GM06990 (cell line): ENCODE measurements around the gene KRT32.

Experiments
- DNase-seq: peaks from one replicate; pipeline ENCODE4 v3.0.0-alpha.2; 2011; ENCODE audit not compliant: insufficient read length; ENCODE audit errors: extremely low read depth
- H3K27me3 ChIP-seq: replicated peaks from 2 replicates; pipeline ENCODE4 v1.6.0; 2011; ENCODE audit warnings: low read length; ENCODE audit not compliant: control insufficient read depth, insufficient read depth
- H3K36me3 ChIP-seq: 2 replicates; pipeline ENCODE4 v1.5.1; 2011; ENCODE audit warnings: low read length; ENCODE audit not compliant: control insufficient read depth, insufficient read depth
- H3K4me3 ChIP-seq: replicated peaks from 2 replicates; pipeline ENCODE4 v1.5.1; 2011; ENCODE audit warnings: low read depth, mild to moderate bottlenecking, control low read depth, low read length
- TF ChIP-seq, protein P1 (sequence below): IDR thresholded peaks from 2 replicates; pipeline ENCODE4 v1.5.1; 2011; ENCODE audit warnings: low read length, control low read depth, mild to moderate bottlenecking, inconsistent platforms; ENCODE audit not compliant: insufficient read depth, poor library complexity, severe bottlenecking

Gene KRT32

DNA sequence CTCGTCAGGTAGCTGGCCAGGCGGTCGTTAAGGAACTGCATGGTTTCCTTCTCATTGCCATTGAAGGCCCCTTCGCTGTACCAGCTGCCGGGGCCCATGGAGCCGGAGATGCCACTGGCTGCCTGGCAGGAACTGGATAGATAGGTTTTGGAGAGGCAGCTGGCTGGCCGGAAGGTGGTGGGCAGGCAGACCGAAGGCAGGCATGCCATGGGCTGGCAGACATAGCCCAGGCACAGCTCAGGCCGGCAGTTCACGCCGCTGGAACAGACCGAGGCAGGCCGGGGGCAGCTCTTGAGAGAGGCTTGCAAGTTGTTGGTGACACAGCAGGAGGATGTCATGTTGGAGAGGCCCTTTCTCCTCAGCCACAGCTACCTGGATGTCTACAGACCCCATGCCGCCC is at the start of gene KRT32:
TSS of gene KRT32 (minus strand) at position 399 of the 400 bp plus-strand sequence. CDS start at position 338, 61 bp downstream.
- Histone ChIP-seq H3K27me3 (no peaks in the 10 kb centered on the region; the same call in 1 of the 2 replicates), H3K36me3 (no peaks in the 10 kb centered on the region), H3K4me3 (no peak within 1 kb of the TSS)
- TF ChIP-seq, protein P1, sequence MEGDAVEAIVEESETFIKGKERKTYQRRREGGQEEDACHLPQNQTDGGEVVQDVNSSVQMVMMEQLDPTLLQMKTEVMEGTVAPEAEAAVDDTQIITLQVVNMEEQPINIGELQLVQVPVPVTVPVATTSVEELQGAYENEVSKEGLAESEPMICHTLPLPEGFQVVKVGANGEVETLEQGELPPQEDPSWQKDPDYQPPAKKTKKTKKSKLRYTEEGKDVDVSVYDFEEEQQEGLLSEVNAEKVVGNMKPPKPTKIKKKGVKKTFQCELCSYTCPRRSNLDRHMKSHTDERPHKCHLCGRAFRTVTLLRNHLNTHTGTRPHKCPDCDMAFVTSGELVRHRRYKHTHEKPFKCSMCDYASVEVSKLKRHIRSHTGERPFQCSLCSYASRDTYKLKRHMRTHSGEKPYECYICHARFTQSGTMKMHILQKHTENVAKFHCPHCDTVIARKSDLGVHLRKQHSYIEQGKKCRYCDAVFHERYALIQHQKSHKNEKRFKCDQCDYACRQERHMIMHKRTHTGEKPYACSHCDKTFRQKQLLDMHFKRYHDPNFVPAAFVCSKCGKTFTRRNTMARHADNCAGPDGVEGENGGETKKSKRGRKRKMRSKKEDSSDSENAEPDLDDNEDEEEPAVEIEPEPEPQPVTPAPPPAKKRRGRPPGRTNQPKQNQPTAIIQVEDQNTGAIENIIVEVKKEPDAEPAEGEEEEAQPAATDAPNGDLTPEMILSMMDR, result no peak
- DNase-seq, result no peak

DNA sequence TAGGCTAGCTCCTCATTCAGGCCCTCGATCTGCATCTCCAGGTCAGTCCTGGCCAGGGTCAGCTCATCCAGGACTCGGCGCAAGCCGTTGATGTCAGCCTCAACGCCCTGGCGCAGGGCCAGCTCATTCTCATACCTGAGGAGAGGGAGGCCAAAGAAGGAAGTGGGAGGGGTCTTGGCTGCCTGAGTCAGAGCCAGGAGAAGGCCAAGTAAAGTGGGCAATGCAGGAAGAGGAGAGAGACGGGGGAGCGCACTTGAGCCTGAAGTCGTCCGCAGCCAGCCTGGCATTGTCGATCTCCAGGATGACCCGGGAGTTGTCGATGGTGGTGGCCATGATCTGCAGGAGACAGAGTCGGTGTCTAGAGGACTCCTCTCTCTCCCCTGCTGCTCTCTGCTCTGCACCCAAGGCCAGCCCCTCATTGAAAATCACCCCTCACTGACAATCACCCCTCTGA is 49.7 kb upstream of the KRT32 start:
- no peak for DNase-seq
- TF ChIP-seq, protein P1, result no peak
- Histone ChIP-seq H3K36me3 (no peaks in the 10 kb centered on the region), H3K4me3 (no peak overlapping the region), H3K27me3 (no peaks in the 10 kb centered on the region; the same call in 1 of the 2 replicates)

DNA sequence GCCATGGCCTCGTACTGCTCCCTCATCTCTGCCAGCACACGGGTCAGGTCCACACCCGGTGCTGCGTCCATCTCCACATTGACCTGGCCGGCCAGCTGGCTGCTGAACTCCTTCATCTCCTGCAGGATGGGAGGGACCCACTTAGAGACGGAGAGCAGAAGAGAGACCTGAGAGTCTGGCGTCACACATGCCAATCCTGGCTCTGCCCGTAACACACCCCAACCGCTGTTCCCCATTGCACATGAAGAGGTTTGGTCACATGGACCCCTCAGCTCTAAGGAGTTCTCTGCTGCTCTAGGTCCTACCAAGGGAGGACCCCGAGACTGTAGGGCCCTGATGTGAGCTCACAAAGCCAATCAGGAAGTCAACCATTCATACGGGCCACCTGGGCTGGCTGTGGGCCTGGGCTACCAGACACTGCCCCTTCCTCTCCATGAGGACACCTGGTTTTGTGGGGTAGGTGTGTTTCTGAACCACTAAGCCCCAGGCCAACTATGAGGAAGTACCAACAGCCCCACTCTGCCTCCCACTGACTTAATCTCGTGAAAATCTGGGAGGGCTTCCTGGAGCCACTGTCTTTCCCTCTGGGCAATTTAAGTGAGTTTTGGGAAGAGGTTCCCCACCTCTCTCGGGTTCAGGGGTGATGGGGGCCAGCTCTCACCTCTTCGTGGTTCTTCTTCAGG is 49.1 kb upstream of the KRT32 start:
- Histone ChIP-seq H3K36me3 (no peaks in the 10 kb centered on the region), H3K4me3 (no peak overlapping the region), H3K27me3 (no peaks in the 10 kb centered on the region; the same call in 1 of the 2 replicates)
- TF ChIP-seq, protein P1, result no peak
- no peak for DNase-seq

DNA sequence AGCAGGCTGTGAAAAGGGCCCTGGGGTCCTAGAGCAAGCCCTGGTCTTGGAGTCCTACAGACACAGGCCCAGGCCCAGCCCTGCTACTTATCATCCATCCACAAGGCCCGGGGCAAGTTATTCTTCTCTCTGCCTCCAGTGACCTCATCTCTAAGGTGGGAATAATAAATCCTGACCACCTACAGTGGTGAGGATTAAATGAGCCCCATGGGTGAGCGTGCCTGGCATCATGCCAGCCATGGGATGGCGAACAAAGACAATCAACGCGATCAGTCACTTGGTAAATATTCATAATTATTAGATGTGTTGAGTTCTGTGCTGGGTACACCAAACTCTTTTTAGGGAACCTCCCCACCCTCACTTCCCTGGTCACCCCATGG is 46.0 kb upstream of the KRT32 start:
- DNase-seq, result no peak
- TF ChIP-seq, protein P1, result no peak
- H3K4me3 ChIP-seq, result no peak overlapping the region

DNA sequence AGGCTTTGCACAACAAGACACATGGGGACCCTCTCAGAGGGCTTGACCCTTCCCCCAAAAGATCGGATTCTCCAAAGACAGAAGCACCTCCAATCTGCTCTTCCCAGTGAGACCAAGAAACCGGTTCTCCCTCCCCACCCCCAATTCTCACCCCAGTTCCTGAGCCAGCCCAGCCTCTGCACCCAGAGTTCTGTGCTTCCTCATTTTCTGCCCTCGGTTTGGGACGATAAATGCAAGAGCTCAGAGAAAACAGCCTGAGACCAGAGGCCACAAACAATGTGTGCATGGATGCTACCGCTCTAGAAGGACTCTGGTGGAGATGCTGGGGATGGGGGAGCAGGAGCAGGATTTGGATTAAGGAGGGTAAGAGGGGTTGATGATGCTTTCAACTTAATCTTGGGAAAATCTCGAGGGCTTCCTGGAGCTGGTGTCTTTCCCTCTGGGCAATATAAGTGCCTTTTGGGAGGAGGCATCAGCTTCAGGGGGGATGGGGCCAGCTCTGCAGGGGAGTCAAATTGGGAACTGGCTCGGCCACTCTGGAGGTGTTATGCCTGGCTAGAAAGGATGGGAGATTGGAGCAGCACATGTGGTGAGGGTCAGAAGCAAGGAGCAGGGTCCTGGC is 45.5 kb upstream of the KRT32 start:
- TF ChIP-seq, protein P1, result no peak
- Histone ChIP-seq H3K27me3 (peaks cover 1% of the 10 kb centered on the region), H3K36me3 (no peaks in the 10 kb centered on the region), H3K4me3 (no peak overlapping the region)
- no peak for DNase-seq

More for the DNA sequence above, 46.0 kb upstream of the KRT32 start:
- no peaks in the 10 kb centered on the region for H3K36me3 ChIP-seq
- H3K27me3 ChIP-seq, result peaks cover 1% of the 10 kb centered on the region; the same call in 1 of the 2 replicates
